Fibroblast of skin of left biceps (primary cell): ENCODE measurements around the gene HMCN1.
A peak's percentile ranks its signal among the peaks of the same experiment; 100 is the strongest.

Source experiments
- DNase-seq, 2 experiments: peaks; one replicate each; pipeline ENCODE4 v3.0.0-alpha.2; 2013; ENCODE audit warnings: low read depth in 2 of 2

The HMCN1 gene

GRCh38 chr1:185733818-185734735 lies at the start of gene HMCN1:
HMCN1 (plus strand) TSS chr1:185734391; CDS start chr1:185734780, 389 bp downstream.
- DNase-seq, result peak; percentile 41 to 48

DNA sequence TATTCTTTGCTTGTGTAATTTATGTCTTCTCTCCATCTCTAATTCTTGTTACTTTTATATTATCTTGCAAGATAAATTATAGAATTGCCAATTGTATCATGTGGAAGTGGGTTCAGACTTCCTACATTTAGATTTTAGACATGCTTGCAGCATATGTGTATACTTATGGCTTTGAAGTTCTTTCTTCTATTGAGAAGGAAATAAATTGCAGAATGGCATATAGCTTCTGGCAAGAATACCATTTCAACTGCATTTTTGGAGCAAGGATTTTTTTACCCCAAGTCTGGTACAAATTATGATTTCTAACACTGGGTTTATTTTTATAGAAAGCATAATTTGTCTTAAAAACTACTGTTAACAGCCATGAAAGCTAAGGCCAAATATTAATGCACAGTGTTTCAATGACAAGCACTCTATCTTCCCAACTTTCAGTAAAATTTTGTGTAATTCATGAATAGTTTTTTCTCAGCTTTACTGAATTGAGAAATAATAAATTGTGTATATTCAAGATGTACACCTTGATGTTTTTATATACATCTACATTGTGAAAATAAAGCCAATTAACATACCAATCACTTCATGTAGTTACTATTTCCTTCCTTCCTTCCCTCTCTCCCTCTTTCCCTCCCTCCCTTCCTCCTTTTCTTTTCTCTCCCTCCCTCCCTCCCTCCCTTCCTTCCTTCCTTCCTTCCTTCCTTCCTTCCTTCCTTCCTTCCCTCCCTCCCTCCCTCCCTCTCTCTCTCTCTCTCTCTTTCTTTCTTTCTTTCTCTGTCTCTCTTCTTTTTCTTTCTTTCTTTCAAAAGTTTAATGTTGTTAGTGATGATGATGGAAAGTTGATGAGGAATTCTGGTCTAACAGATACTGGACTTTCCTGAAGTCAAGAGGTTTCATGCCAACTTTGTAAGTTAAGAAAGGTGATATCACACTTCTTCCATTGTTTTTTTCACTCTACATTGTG lies 47.1 kb upstream of the HMCN1 start:
- DNase-seq, result no peak

- DNase-seq, result no peak
These were observed 43.7 kb upstream of the HMCN1 start for GRCh38 chr1:185690527-185690926.

GRCh38 chr1:185693654-185694053 lies 40.5 kb upstream of the HMCN1 start:
- no peak for DNase-seq

- no peak for DNase-seq
These were observed 40.1 kb upstream of the HMCN1 start for GRCh38 chr1:185694081-185694480.

- no peak for DNase-seq
These were observed 38.9 kb upstream of the HMCN1 start for GRCh38 chr1:185695299-185695698.

- DNase-seq, result no peak
These were observed 37.6 kb upstream of the HMCN1 start for GRCh38 chr1:185696422-185697150.

- no peak for DNase-seq
These were observed 34.3 kb upstream of the HMCN1 start for GRCh38 chr1:185699874-185700273.

DNA sequence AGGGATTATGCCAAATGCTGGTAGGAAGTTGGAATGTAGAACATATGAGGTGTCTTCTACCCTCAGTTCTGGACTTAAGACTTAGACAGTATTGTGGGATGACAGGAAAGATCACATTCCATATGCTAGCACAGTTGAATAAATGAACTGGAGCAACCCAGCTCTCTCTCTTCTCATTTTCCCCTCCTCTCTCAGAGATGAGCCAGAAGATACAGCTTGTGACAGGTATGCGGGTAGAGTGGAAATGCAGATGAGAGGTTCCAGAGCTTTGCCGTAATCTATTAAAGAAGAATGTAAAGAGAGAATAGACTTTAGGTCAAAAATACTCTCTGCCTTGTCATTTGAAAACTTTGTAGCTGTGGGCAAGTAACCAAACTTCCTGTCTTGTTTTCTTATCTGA lies 32.5 kb upstream of the HMCN1 start:
- no peak for DNase-seq

DNA sequence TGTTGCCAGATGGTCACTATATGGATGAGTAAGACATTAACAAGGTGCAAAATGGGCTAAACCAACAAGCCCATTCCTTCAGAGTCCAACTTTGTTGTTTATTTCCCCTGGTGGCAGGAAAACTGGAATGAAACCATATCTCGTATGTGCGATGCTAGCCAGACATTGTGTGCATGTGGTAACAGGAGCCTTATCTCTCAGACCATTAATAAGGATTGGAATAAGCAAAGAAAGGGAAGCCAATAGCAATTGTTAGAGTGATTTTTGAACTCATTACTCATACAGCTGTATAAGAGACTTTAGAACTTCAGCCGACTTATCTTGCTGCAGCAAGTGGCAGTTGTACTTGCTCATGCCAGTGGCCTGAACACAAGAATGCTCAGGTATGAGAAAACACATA lies 30.0 kb upstream of the HMCN1 start:
- no peak for DNase-seq

- no peak for DNase-seq
These were observed 18.1 kb upstream of the HMCN1 start for GRCh38 chr1:185716095-185716494.

GRCh38 chr1:185719021-185719420 lies 15.2 kb upstream of the HMCN1 start:
- peak; percentile 62 to 68 for DNase-seq

- peak in 1 of 2 experiments; percentile 30 for DNase-seq
These were observed 13.4 kb upstream of the HMCN1 start for GRCh38 chr1:185720633-185721272.

DNA sequence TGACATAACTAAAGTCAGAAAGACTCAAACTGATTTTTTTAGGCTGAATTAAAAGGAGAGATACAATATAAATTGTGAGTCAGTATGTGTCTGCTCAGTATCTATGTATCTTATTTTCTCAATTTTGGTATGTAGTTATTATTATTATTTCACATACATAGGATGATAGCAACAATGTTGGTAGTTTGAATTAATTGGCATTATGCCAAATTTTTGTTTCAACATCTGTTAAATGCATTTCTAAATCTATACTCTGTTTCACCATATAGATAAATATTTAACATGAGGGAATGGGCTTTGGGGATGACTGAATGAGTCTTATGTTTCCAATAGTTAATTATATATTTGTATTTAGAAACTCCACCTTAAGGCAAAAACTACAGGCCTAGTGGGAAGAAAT lies 12.6 kb upstream of the HMCN1 start:
- DNase-seq, result no peak

DNA sequence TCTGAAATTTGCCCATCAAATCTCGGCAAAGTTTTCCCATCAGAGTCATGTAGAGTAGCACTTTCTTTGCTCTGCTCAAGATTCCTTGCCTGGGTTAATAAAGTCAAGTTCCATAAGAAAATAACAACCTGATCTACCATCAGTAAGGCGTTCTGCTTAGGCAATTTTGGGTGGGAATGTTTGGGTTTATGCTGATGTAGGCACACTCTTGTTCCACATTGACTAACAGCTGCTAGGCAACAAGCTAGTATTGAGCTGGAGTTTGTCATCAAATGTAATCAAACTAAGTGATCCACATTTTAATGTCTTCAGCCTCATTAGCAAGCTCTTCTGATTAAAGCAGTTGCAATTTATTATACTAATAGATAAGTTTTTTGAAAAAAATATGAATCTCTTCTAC lies 12.1 kb upstream of the HMCN1 start:
- DNase-seq, result no peak

- DNase-seq, result no peak
These were observed 6.5 kb upstream of the HMCN1 start for GRCh38 chr1:185727726-185728125.

DNA sequence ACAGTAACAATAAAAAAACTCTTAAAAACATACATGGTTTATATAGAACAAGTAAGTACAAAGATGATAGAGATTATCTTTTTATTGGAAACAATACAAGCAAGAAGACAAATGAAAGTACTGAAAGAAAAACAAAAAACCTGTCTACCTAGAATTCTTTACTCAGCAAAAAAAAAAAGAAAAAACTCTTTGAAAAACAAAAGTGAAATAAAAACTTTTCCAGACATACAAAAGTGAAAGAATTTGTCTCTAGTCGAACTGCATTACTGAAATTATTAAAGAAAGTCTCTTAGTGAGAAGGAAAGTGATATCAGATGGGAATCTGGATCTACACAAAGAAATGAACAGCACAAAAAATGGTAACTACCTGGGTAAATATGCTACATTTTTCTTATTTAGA lies 2.7 kb upstream of the HMCN1 start:
- no peak for DNase-seq

DNA sequence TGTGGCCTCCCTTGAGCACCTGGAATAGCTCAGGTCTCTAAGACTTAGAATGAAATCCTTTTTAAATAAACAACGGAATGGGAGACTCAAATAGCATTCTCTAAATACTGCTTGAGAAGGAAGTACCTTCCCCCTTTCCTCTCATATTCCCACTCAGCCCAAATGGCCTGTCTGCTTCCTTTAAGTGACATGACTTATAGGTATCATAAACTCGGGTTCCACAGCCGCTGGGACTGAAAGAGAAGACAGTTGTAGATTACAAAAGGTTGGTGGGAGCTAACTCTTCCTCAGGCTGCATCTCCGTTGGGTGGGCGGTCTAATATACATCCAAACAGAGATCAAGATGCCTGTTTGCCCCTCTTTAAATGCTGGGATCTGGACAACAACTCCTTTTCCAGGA lies 1.2 kb upstream of the HMCN1 start:
- DNase-seq, result no peak

DNA sequence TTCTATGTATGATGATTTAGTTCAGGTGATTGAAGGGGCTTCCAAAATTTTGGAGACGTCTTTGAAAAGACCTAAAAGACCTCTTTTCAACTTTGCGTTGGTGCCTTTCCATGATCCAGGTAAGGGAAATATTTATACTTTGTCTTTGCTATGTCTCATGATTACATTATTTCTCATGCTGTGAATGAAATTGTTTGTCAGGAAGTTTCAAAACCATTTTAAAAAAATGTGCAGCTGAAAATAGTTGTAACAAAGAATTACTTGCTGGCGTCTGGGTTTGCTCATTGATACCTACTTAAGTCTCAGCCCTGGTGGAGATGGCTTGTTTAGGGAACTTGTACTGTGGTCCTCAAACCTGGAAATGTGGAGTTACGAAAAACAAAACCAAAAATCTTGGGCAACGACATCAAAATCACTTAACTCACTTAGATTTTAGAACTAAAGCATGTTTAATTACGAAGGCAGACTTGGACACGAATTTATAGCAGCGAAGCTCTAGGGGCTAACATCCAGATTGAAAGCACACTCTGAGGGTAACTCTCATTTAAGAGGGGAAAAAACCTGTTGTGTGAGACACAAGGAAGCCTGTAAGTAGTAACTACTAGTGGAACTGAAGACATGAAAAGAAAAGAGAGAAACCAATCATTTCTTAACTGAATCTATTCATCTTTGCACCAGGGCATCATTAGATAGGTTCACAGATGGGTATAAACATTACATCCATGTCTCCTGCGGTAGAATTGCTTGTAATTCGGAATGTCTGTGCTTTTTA lies 924 bp downstream of the HMCN1 start:
- DNase-seq, result no peak

DNA sequence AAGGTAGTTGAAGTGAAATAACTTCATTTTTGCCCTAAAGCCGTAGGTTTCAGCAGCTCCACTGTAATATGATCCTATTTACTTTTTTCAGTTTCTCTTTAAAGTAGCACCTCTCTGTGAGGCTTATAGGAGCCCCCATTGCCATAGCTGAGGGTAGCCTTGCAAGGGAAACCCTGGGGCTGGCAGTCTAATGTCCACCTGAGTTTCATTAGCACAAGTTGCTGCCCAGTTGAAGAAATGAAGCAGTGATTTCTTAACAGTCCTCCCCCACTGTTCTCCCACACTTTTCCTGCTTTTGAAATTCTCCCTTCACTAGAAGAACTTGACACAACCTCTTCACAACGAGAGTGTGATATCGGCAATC lies 1.5 kb downstream of the HMCN1 start:
- DNase-seq, result no peak

GRCh38 chr1:185739967-185740366 lies 5.8 kb downstream of the HMCN1 start:
- no peak for DNase-seq
